HG02981 (cell line): Measurements from ENCODE around the gene SCAP.
"Not testable (repeated sequence)": the region's sequence is repeated elsewhere in the genome, so short reads cannot be mapped to it uniquely, and the experiment has no call there.

Experiments
- ATAC-seq: cut with Tn5 transposase; IDR thresholded peaks from one replicate; pipeline ENCODE4 v1.9.1; 2021; ENCODE audit warnings: mild to moderate bottlenecking, moderate library complexity; ENCODE audit not compliant: unreplicated experiment

The SCAP gene

DNA sequence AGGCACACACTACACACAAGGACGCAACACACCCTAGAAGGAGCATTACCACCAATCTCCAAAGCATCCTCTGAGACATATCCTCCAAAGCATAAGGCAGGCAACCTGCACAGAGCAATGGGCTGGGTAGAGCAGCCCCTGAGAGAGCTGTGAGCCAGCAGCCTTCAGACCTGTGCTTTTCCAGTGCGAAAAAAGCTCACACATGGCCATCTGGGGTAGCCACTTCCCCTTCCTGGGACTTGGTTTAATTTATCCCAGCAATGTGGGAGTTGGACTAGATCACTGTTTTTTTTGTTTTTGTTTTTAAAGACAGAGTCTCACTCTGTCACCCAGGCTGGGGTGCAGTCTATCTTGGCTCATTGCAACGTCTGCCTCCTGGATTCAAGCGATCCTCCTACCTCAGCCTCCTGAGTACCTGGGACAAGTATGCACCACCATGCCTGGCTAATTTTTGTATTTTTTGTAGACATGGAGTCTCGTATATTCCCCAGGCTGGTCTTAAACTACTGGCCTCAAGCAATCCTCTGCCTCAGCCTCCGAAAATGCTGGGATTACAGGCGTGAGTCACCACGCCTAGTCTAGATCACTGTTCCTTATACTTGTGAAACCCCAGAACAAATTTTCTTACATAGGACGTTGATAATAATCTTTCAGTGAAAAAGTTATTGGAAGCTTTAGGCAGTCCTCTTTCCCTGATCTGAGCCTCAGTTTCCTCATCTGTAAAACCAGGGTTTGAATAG lies 76.0 kb downstream of the SCAP start:
- no peak for ATAC-seq

DNA sequence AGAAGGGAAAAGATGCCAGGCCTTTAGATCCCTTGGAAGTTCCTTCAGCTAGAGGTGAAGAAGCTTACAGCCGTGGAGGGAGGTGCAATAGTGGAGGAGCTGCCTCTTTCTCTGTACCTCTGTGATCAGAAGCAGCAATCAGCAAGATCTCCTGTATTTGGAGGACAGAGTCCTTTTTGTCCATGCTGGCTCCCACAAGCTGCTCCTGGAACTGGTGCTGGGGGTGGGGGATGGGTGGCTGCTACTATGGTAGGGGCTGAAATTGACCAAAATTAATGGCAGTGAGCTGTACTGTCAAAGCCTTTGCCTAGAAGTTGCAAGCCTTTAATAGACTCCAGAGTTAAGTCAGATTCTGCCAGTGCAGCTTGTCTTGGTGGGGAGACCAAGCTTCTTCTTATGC lies 76.7 kb downstream of the SCAP start:
- ATAC-seq: no peak

DNA sequence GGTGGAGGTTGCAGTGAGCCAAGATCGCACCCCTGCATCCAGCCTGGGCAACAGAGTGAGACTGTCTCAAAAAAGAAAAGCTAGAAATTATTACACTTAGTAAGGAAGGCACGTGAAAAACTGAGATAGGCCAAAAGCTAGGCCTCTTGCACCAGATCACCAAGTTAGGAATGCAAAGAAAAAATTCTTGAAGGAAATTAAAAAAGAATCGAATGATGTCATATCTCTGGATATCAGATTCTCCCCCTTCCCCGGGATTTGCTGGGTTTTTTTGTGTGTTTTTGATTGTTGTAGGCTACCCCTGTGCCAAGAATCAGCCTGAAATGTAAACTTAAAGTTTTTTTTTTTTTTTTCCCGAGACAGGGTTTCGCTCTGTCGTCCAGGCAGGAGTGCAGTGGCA lies 77.5 kb downstream of the SCAP start:
- ATAC-seq: no peak

DNA sequence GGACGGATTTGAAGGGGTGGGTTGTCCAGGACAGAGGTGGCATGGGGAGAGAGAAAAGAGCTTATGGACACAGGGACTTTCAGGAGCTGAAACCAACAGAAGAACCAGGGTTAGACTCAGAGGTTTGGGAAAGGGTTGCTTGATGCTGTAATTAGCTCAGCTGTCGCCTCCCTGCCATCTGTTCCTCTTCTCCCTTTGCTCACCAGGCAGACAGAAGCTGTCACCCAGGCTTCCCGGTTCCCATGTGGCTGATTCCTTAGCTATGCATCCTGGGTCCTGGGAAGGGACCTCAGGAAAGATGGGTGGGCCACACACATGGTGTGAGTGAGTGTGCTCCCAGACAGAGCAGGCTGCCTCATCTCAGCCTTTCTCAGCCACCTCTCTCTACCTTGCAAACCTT lies 80.9 kb downstream of the SCAP start:
- no peak for ATAC-seq

DNA sequence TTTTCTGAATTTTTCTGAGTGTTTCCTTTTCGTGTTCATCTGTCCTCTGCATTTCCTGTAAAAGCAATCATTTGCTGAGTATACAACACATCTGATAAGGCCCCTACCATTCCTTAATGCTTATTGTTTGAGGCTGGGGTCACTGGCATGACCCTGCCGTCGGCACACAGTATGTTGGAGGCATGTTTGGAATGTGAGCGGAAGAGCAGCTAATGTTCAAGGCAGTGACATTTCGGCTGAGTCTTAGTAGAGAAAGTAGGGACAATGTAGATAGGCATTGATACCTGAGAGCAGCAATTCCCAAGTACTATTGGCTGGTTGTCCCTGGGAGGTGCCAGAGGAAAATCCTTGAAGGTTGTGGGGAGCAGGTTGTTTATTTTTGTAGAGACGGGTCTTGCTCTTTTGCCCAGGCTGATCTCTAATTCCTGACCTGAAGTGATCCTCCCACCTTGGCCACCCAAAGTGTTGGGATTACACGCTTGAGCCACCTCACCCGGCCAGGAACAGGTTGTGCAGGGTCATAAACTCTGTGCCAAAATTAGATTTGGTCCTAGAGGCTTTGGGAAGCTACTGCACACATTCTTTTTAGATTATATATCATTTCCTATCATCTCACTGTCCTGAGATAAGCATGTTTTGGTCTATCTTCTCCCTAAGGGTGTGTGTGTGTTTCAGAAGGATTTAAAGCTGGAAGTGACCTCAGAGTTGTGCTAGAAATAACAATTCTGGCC lies 81.4 kb downstream of the SCAP start:
- ATAC-seq: no peak

DNA sequence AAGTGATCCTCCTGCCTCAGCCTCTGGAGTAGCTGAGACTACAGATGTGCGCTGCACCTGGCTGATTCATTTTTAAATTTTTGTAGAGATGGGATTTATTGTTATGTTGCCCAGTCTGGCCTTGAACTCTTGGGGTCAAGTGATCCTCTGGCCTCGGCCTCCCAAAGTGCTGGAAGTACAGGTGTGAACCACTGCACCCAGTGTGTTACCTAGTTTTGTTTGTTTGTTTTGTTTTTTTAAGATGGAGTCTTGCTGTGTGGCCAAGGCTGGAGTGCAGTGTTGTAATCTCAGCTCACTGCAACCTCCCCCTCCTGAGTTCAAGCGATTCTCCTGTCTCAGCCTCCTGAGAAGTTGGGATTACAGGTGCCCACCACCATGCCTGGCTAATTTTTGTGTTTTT lies 82.8 kb downstream of the SCAP start:
- no peak for ATAC-seq

DNA sequence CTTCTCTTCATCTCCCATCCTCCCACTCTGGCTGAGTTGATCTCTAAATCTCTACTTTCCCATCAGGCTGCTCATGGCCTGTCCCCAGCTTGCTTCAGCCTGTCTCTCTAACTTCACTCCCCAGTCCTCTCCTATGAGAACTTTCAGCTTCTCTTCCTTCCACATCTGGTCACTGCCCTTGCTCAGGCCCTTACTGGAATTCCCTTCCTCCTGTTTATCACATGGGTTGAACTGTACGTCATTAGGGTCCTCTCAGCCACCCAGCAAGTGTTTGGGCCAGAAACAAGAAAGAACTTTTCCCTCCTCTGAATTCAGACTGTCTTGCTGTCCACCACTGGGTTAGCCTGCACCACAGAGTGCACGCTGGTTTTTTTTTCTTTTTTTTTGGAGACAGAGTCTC lies 89.9 kb downstream of the SCAP start:
- ATAC-seq: no peak

DNA sequence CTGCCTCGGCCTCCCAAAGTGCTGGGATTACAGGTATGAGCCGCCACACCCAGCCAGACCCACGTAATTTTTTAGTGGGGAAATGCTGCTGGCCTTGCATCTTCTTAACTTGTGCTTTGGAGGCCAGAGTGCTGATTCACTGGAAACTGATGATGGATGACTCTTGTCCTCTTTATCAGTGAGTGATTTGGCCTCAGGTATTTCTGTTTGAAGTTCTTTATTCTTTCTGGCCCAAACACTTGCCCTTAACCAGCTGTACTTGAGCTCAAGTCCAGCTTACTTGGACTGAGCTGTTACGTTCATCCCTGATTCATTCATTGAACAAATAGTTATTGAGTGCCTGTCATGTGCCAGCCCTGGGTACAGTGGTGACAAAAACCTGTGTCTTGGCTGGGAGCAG lies 90.7 kb downstream of the SCAP start:
- no peak for ATAC-seq

DNA sequence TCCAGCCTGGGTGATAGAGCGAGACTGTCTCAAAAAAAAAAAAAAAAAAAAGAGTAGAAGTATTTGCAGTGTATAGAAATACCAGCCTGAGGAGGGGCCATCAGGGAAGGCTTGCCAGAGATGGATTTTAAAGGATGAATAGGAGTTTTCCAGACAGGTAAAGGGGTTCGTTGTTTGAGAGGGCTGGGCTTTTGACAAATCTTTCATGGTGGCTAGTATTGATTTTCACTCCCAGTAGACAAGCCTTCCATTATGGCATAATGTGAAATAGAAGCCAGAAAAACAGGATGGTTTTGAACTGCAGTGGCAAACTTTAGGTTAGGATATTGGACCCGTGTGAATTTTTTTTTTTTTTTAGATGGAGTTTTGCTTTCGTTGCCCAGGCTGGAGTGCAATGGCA lies 91.3 kb downstream of the SCAP start:
- ATAC-seq: no peak

DNA sequence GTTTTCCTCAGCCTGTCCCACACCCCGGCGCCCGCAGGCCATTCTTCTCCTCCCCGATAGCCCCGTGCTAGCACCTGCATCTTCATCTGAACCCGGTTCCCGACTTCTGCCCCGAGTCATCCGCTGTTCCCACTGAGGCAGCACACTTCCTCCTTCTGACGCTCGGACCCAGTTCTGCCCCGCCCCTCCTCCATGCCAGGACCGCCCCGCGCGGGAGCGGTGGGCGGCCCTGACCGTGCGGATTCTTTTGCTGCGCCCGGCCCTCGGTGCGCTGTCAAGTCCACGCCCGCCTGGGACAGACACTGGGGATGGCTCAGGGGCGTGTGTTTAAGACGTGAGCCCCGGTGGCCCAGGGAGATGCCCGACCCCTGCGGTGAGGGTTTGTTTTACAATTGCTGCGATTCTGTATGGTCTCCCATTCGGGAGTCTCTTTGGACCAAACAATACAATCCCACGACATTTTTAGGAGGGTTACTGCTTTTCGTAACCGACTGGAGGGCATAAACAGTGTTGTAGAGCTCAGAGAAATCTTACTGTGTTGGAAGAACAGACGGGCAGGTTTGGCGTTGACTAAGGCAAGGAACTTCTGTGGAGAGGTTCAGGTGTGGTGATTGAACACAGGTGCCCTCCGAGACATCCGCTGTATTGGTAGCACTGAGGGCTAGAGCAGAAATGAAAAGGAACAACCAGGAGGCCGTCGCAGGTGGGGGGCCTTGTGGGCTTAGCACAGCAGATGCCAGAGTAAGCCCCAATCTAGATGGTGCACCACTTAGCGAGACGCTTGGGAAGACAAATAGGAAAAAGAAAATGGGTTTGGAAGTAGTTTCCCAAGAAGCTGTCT lies 94.2 kb downstream of the SCAP start:
- peak; percentile 56 for ATAC-seq

DNA sequence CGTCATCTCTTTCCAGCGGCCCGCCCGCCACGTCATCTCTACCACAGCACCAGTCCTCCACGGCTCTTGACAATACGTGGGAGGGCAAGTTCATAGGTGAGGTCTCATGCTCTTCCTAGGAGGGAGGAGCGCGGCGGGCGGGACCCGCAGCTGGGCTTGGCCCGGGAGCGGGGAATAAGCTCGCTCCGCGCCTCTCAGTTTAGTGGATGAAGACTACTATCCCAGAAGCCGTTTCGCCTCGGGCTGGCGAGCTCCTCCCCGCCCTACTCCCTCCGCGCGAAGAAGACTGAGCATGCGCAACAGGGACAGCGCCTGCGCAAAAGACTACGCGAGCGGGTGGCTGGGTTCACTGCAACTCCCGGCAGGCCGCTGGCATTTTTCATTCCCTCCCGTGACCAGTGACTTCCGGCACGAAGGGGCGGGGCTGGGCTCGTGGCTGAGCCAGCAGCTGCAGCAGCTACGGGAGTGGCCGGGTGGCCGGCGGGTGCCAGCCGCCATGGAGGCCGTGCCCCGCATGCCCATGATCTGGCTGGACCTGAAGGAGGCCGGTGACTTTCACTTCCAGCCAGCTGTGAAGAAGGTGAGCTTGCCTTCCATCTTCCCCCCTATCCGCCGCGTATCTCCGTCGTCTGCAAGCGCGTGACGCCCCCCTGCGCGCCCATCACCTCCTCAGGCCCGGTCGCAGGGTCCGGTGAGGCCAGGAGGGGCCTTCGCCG lies 95.0 kb downstream of the SCAP start, which contains the start of gene PTPN23:
PTPN23 (plus strand) TSS at position 421 of the 716 bp plus-strand sequence; CDS start at position 497, 76 bp downstream.
- peak; percentile 69 for ATAC-seq

DNA sequence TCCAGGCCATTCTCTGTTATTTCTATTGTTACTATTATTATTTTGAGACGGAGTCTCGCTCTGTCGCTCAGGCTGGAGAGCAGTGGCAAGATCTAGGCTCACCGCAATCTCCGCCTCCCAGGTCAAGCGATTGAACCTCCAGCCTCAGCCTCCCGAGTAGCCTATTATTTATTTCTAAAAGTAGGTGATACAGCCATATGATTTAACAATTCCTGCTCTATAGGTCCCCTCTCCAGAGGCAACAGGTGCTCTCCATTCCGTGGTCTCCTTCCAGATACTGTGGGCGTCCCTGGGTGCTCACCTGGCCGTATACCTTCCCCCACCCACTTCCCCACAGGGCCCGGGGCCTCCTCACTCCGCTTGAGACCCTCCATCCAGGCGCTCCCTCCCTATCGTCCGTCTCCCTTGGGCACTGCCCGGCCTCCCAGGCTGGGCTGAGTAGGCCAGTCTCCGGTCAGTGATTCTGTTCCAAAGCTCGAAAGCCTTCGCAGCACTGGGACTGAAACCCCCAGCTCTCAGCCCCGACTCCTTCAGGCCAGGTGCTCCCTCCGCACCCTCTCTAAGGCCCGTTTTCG lies 95.6 kb downstream of the SCAP start:
- no peak for ATAC-seq

DNA sequence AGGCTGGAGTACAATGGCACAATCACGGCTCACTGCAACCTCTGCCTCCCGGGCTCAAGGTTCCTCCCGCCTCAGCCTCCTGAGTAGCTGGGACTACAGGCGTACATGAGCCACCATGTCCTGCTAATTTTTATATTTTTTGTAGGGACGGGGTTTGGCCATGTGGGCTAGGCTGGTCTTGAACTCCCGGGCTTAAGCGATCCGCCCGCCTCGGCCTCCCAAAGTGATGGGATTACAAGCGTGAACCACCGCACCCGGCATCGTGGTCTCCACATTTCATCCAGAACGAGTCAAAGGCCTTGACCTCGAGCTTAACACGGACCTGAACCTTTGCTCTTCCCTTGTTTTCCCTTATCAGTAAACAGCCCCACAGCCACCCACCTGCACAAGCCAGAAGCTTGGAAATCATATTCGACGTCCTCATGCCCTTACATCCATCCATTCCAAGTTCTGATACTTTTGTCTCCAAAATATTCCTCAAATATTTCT lies 96.3 kb downstream of the SCAP start:
- ATAC-seq: no peak

DNA sequence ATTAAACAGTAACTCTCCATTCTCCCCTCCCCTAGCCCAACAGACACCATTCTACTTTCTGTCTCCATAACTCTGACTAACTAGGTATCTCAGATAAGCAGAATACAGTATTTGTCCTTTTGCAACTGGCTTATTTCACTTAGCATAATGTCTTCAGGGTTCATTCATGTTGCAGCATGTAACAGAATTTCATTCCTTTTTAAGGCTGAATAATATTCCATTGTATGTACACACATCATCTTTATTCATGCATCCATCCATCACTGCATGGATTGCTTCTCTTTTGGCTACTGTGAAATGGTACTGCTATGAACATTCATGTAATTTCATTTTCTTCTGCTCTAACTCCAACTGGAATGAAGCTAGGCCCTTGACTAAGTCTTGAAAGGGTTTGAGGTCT lies 96.9 kb downstream of the SCAP start:
- ATAC-seq: no peak

DNA sequence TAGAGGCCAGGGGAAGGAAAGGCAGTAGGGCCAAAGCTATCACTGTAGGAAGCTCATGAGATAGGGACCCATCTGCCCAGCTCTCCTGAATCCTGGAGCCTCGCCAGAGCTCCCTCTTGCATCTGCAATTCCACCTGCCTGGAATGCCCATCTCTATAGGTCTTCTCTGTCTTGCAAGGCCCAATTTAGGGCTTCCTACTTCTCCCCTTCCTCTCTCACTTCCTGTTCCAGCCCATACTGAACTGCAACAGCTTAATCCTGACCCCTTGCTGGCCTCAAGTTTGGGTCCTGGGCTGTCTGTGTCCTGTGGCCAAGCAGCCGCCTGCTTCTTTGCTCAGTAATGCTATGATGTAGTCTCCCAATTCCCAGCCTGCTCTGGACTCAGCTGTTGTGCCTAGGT lies 98.6 kb downstream of the SCAP start:
- no peak for ATAC-seq

DNA sequence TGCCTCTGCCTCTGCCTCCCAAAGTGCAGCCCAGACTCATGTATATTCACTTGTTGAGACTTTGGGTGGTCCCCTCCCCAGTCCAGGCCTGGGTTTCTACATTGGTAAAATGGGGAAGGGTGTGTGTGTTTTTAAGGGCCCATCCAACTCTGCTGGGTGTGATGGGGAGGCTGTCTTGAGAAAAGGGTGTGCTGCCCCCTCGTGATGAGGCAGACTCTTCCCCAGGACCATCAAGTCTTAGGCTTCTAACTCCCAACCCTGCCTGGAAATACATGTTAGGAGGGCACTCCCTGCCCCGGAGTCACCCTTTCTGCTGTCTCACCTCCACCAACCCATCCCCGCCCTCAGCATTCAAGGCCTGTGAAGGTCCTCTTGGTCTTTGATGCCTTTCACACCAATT lies 99.3 kb downstream of the SCAP start:
- no peak for ATAC-seq

DNA sequence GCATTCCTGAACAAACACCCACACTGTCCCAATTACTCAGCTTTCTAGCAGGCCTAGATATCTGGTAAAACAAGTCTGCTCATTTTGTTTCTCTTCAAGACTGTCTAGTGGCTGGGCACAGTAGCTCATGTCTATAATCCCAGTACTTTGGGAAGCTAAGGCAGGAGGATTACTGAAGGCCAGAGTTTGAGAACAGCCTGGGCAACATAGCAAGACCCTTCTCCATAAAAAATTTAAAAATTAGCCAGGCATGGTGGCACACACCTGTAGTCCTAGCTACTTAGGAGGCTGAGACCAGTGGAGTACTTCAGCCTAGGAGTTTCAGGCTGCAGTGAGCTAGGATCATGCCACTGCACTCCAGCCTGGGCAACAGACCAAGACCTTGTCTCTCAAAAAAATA lies 101.2 kb downstream of the SCAP start:
- ATAC-seq: no peak

DNA sequence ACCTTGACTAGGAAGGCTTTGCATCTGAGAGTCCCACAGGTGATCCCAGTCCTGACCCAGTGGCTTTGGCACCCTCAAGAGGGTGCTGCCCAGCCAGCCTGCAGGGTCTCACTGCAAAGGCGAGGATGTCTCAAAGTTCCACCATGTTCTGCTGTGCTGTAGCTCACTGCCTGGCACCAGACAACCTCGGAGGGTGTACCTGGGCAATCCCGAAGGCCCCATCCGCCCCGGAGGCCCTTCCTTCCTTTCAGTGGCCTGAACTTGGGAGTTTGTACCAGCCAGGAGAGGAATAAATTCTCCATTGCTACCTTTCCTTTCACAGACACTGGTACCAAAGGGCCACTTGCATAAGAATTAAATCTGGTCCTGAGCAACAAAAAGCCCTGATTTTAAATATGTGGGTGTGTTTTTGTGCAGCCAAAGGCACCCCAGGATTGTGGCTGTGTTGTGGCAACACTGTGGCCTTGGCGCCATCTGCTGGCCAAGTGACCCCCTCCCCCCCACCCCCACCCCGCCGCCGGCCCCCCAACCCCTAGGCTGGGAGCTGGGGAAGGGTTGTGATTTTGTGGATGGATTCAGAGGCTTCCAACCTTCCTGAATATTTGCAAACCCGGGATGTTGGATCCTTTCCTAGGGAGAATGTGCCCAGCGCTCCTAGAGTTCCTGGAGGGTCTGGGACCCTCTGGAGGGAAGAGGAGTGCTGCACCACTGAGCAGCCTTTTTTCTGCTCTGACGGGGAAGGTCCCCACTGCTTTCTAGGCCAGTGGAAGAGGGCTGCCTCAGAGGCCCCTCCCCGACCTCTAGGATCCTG lies 104.6 kb downstream of the SCAP start:
- no peak for ATAC-seq

DNA sequence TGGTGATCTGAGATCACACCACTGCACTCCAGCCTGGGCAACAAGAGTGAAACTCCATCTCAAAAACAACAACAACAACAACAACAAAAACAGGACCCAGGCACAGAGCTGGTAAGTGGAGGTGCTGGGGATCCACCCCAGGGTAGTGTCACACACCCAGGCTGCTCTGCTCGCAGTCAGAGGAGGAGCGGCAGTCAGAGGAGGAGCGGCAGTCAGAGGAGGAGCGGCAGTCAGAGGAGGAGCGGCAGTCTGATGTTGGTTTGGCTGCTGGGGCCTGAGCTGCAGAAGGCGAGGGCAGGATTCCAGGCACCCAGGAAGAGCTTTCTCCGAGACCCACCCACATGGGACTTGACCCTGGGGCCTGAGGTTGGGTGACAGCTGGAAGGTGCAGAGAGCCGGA lies 105.7 kb downstream of the SCAP start:
- not testable (repeated sequence) for ATAC-seq

DNA sequence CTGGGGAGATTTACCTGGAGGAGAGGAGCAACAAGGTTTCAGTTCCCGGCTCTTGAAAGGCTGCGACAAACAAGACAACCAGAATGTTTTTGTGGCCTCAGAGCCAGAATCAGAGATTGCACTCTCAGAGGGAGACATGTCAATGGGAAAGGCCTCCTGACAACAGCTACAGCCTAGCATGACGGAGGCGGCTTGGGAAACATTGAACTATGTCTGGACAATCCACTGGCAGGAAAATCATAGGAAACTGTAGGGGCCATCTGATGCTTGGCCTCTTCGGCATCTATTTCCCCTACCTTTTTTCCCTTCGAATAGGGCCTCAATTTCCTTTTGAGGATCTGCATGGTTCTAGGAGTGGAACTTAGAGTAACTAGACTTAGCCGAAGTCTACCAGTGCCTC lies 108.1 kb downstream of the SCAP start:
- ATAC-seq: no peak
